Measurements from ENCODE around the gene RIMS3. TPM values are rescaled to one million over a fixed set of nuclear protein-coding genes. Genes with fewer than 3 reads are reported as not detected.

RIMS3 gene
- polyA plus RNA-seq, 1 donor from 2014 or later = 31.6 TPM

DNA sequence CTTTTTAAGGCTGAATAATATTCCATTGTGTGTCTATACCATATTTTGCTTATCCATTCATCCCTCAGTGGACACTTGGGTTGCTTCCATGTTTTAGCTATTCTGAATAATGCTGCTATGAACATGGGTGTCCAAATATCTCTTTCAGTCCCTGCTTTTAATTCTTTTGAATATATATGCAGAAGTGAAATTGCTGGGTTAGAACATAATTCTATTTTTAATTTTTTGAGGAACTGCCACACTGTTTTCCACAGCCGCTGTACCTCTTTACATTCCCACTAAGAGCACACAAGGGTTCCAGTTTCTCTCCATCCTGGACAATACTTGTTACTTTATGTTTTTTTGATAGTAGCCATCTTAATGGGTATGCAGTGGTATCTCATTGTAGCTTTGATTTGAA lies 65.6 kb downstream of the RIMS3 start:
- H3K27me3 ChIP-seq (ENCODE audit: insufficient read depth, low read depth, low read length) = no peaks in the 10 kb centered on the region
- no peaks in the 10 kb centered on the region for H4K20me1 ChIP-seq (ENCODE audit: insufficient read depth)

DNA sequence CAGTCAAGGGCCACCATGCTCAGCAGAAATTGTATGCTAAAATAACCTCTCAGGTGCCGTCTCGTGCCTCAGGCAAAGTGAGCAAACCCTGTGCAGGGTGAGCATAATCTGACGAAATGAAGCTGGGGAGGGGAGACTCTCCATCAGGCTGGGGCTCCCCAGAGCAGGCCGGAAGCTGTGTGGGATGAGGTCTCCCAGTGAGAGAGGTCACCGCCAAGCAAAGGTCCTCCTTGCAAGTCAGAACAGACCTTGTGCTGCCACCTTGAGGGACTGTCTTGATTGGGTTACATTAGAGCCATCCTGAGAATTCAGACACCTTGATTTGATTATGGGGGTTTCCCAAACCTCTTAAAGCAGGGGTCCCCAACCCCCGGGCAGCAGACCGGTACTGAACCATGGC lies 69.9 kb downstream of the RIMS3 start:
- H3K9ac ChIP-seq (ENCODE audit: low read length) = no peak overlapping the region
- H4K20me1 ChIP-seq (ENCODE audit: insufficient read depth) = no peaks in the 10 kb centered on the region
- H3K27ac ChIP-seq (ENCODE audit: low read length) = no peak overlapping the region
- H3K79me2 ChIP-seq (replicated peaks; ENCODE audit: insufficient read depth, low read length) = no peaks in the 10 kb centered on the region
- no peaks in the 10 kb centered on the region for H3K36me3 ChIP-seq (ENCODE audit: insufficient read depth, low read length)
- H3K9me3 ChIP-seq (ENCODE audit: low read length) = no peaks in the 10 kb centered on the region
- TF ChIP-seq, protein P1, sequence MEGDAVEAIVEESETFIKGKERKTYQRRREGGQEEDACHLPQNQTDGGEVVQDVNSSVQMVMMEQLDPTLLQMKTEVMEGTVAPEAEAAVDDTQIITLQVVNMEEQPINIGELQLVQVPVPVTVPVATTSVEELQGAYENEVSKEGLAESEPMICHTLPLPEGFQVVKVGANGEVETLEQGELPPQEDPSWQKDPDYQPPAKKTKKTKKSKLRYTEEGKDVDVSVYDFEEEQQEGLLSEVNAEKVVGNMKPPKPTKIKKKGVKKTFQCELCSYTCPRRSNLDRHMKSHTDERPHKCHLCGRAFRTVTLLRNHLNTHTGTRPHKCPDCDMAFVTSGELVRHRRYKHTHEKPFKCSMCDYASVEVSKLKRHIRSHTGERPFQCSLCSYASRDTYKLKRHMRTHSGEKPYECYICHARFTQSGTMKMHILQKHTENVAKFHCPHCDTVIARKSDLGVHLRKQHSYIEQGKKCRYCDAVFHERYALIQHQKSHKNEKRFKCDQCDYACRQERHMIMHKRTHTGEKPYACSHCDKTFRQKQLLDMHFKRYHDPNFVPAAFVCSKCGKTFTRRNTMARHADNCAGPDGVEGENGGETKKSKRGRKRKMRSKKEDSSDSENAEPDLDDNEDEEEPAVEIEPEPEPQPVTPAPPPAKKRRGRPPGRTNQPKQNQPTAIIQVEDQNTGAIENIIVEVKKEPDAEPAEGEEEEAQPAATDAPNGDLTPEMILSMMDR (IDR thresholded peaks at IDR 0.05; ENCODE audit: poor library complexity, severe bottlenecking) = no peak
- TF ChIP-seq POLR2AphosphoS5 (IDR thresholded peaks at IDR 0.05) (no peak), EP300 (conservative IDR thresholded peaks at IDR 0.05; ENCODE audit: poor library complexity, severe bottlenecking) (no peak), RAD21 (conservative IDR thresholded peaks at IDR 0.05) (no peak), EZH2 (IDR thresholded peaks at IDR 0.05; ENCODE audit: borderline replicate concordance, insufficient read depth, low read length, poor library complexity, severe bottlenecking) (no peak), TAF1 (IDR thresholded peaks at IDR 0.05; ENCODE audit: low read depth) (no peak), SMC3 (conservative IDR thresholded peaks at IDR 0.05; ENCODE audit: poor library complexity) (no peak)
- TF ChIP-seq, protein P2, sequence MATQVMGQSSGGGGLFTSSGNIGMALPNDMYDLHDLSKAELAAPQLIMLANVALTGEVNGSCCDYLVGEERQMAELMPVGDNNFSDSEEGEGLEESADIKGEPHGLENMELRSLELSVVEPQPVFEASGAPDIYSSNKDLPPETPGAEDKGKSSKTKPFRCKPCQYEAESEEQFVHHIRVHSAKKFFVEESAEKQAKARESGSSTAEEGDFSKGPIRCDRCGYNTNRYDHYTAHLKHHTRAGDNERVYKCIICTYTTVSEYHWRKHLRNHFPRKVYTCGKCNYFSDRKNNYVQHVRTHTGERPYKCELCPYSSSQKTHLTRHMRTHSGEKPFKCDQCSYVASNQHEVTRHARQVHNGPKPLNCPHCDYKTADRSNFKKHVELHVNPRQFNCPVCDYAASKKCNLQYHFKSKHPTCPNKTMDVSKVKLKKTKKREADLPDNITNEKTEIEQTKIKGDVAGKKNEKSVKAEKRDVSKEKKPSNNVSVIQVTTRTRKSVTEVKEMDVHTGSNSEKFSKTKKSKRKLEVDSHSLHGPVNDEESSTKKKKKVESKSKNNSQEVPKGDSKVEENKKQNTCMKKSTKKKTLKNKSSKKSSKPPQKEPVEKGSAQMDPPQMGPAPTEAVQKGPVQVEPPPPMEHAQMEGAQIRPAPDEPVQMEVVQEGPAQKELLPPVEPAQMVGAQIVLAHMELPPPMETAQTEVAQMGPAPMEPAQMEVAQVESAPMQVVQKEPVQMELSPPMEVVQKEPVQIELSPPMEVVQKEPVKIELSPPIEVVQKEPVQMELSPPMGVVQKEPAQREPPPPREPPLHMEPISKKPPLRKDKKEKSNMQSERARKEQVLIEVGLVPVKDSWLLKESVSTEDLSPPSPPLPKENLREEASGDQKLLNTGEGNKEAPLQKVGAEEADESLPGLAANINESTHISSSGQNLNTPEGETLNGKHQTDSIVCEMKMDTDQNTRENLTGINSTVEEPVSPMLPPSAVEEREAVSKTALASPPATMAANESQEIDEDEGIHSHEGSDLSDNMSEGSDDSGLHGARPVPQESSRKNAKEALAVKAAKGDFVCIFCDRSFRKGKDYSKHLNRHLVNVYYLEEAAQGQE (IDR thresholded peaks at IDR 0.05; ENCODE audit: borderline replicate concordance) = no peak
- H3F3A ChIP-seq (ENCODE audit: insufficient read depth, low read length, poor library complexity, severe bottlenecking) = no peaks in the 10 kb centered on the region
- no peaks in the 10 kb centered on the region for H3K9me2 ChIP-seq (ENCODE audit: insufficient read depth, low read length)
- no peak overlapping the region for H3K4me2 ChIP-seq (ENCODE audit: low read length)
- no peaks in the 10 kb centered on the region for H3K27me3 ChIP-seq (ENCODE audit: insufficient read depth, low read depth, low read length)
- no peak overlapping the region for H3K4me3 ChIP-seq (ENCODE audit: low read length)
- H2AFZ ChIP-seq (ENCODE audit: low read depth, low read length) = no peak overlapping the region

More for the DNA sequence above, 65.6 kb downstream of the RIMS3 start:
- no peak overlapping the region for H3K27ac ChIP-seq (ENCODE audit: low read length)
- H3K4me2 ChIP-seq (ENCODE audit: low read length) = no peak overlapping the region
- no peaks in the 10 kb centered on the region for H3K79me2 ChIP-seq (replicated peaks; ENCODE audit: insufficient read depth, low read length)
- no peaks in the 10 kb centered on the region for H3K36me3 ChIP-seq (ENCODE audit: insufficient read depth, low read length)
- H3K9me3 ChIP-seq (ENCODE audit: low read length) = no peaks in the 10 kb centered on the region
- TF ChIP-seq SMC3 (conservative IDR thresholded peaks at IDR 0.05; ENCODE audit: poor library complexity) (no peak), EP300 (conservative IDR thresholded peaks at IDR 0.05; ENCODE audit: poor library complexity, severe bottlenecking) (no peak), MXI1 (conservative IDR thresholded peaks at IDR 0.05; ENCODE audit: poor library complexity, severe bottlenecking) (no peak), EZH2 (IDR thresholded peaks at IDR 0.05; ENCODE audit: borderline replicate concordance, insufficient read depth, low read length, poor library complexity, severe bottlenecking) (no peak), TAF1 (IDR thresholded peaks at IDR 0.05; ENCODE audit: low read depth) (no peak), POLR2AphosphoS5 (IDR thresholded peaks at IDR 0.05) (no peak), RAD21 (conservative IDR thresholded peaks at IDR 0.05) (no peak)
- TF ChIP-seq, protein P2 (IDR thresholded peaks at IDR 0.05; ENCODE audit: borderline replicate concordance) = no peak
- TF ChIP-seq, protein P1 (IDR thresholded peaks at IDR 0.05; ENCODE audit: poor library complexity, severe bottlenecking) = no peak
- no peak overlapping the region for H2AFZ ChIP-seq (ENCODE audit: low read depth, low read length)
- H3K9ac ChIP-seq (ENCODE audit: low read length) = no peak overlapping the region
- no peaks in the 10 kb centered on the region for H3F3A ChIP-seq (ENCODE audit: insufficient read depth, low read length, poor library complexity, severe bottlenecking)
- H3K4me3 ChIP-seq (ENCODE audit: low read length) = no peak overlapping the region
- no peaks in the 10 kb centered on the region for H3K9me2 ChIP-seq (ENCODE audit: insufficient read depth, low read length)

Measured in neural cell (in vitro differentiated cells).